GM19468 (cell line): Measurements from ENCODE around the gene HS2ST1.
"Not testable (repeated sequence)": the region's sequence is repeated elsewhere in the genome, so short reads cannot be mapped to it uniquely, and the experiment has no call there.

Source experiments
- ATAC-seq: cut with Tn5 transposase; IDR thresholded peaks from one replicate; pipeline ENCODE4 v1.9.1; 2021; ENCODE audit warnings: mild to moderate bottlenecking, moderate library complexity, moderate number of reproducible peaks; ENCODE audit not compliant: unreplicated experiment; ENCODE audit errors: extremely low read depth

The HS2ST1 gene

GRCh38 chr1:86965012-86965826 is 50.8 kb downstream of the HS2ST1 start:
- no peak for ATAC-seq

- ATAC-seq = peak; percentile 59
Measured at GRCh38 chr1:86965827-86966182, 51.4 kb downstream of the HS2ST1 start.

DNA sequence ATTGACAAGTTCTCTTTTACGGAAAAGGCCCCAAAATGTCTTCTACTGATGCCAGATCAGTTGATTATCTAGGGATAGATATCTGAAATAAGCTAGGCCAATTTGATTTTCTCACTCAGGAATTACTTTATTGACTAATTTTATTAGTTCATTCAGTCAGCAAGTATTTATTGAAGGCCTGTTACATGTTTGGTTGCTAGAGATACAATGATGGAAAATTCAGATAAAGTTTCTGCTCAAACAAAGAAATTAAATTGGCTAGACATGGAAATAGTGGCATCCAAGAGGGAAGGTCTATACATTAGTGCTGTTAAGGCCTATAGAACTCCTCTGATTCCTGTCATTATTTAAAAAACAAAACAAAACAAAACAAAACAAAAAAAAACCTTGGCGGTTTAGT is 56.5 kb downstream of the HS2ST1 start:
- no peak for ATAC-seq

DNA sequence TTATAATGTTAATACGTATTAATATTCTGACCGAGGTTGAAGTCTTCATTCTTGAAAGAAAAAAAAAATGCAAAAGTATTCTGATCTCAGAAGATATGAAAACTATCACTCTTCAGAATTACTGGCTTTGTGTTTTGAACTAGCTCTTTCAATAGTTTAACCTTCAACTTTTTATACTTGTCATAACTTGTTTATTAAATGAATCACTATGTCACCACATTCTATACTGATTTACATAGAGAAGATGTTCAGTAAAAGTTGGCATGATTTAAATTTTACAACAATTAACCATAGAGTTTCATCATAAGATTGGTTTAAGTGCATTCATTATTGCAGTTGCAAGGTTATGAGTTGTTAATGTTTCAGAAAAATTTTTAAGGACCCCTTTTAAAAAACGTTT is 57.3 kb downstream of the HS2ST1 start:
- no peak for ATAC-seq

DNA sequence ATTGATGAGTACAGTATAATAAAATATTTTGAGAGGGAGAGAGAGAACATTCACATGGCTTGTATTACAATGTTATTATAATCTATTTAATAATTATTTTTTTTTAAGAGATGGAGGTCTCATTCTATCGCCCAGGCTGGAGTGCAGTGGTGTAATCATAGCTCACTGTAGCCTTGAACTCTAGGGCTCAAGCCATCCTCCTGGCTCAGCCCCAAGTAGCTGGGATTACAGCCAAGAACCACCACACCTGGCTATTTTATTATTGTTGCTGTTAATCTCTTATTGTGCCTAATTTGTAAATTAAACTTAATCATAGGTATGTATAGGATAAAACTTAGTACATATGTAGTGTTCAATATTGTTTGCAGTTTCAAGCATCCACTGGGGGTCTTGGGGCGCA is 57.8 kb downstream of the HS2ST1 start:
- ATAC-seq = no peak

DNA sequence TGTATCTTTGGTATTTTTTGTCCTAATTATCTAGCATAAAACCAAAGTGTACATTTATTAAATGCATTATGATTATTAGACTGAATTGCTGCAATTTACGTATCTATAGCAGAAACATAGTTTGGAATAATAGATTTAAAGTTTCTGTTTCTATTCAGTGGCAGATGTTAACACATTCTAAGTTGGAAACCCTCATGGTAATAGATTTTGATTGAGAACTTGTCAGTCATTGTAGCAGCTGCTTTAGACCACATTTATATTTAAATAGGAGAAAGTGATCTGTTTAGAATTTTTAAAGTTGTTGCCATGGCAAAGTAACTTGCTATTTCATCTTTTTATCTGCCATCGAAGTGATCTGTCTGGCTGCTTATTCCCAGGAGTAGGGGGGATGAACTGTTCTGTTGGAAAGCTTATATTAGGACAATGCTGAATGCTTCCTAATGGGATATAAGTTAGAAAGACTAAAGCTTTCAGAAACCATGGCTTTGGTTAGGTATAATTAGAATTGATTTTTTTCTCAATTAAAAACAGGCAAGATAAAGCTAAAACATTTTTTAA is 61.6 kb downstream of the HS2ST1 start:
- ATAC-seq = no peak

GRCh38 chr1:86976664-86977063 is 62.2 kb downstream of the HS2ST1 start:
- no peak for ATAC-seq

DNA sequence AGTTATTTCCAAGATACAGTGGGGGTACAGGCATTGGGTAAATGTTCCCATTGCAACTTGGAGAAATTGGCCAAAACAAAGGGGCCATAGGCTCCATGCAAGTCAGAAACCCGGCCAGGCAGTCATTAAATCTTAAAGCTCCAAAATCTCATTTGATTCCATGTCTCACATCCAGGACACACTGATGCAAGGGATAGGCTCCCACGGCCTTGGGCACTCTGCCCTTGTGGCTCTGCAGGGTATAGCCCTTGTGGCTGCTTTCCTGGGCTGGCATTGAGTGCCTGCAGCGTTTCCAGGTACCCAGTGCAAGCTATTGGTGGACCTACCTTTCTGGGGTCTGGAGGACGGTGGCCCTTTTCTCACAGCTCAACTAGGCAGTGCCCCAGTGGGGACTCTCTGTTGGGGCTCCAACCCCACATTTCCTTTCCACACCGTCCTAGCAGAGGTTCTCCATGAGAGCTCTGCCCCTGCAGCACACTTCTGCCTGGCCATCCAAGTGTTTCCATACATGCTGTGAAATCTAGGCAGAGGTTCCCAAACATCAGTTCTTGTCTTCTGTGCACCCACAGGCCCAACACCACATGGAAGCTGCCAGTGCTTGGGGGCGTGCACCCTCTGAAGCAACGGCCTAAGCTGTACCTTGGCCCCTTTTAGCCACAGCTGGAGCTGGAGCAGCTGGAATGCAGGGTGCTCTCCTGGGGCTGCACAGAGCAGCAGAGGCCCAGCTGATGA is 67.2 kb downstream of the HS2ST1 start:
- no peak for ATAC-seq

- ATAC-seq = not testable (repeated sequence)
Measured at GRCh38 chr1:86983677-86984076, 69.2 kb downstream of the HS2ST1 start.

DNA sequence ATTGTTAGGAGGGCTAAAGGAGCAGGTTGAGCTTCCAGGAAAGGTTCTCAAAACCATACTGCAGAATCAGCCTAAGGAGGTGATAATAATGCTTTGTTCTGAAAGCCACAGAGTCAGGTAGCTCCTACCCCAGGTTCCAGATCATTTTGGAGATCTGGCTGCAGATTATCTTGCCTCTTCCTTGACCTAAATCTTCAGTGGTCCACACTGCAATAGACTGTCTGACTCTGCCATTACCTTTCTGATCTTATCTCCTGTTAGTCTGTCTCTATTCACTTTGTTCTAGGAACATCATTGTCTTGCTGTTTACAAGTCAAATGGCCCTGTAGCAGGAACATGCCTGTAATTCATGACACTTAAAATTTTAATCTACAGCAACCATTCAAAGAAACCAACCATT is 73.0 kb downstream of the HS2ST1 start:
- ATAC-seq = no peak

DNA sequence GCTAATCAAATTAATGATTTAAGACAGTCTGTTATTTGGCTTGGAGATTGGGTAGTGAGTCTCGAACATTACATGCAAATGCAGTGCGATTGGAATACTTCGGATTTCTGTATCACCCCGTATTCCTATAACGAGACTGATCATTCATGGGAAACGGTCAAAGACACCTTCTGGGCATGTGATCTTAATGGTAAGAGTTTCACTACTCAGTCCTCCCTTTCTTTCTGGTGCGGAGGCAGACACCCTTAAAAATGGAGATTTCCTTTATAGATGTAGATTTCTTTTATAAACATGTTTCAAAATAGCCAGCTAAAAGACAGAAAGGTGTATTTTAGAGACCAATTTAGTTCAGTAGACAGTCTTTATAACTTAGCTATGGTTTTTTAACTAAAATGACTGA is 74.4 kb downstream of the HS2ST1 start:
- no peak for ATAC-seq

- ATAC-seq = not testable (repeated sequence)
Measured at GRCh38 chr1:86989690-86990089, 75.3 kb downstream of the HS2ST1 start.

GRCh38 chr1:86990826-86991225 is 76.4 kb downstream of the HS2ST1 start:
- ATAC-seq = no peak

DNA sequence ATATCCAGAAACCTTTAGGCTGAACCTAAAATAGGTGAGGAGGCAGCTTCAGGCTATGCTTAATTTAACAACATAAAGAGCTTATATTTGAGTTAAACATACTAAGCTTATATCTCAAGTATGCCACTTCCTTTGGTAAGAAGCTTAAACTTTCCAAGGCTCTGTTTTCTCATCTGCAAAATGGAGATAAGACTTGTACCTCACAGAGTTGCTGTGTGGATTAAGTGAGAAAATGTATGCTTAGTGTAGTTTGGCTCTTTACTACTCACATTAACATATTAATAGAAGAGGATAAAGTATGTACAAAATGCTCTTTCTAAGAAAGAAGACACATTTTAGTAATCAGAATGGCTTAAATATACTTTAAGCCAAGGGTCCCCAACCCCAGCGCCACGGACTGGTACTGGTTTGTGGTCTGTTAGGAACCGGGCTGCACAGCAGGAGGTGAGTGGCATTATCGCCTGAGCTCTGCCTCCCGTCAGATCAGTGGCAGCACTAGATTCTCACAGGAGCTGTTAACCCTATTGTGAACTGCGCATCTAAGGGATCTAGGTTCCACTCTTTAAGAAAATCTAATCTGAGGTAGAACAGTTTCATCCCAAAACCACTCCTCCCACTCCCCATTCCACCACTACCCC is 77.2 kb downstream of the HS2ST1 start:
- ATAC-seq = no peak

GRCh38 chr1:86992861-86993260 is 78.4 kb downstream of the HS2ST1 start:
- ATAC-seq = no peak

GRCh38 chr1:86993269-86993985 is 79.0 kb downstream of the HS2ST1 start:
- ATAC-seq = no peak

DNA sequence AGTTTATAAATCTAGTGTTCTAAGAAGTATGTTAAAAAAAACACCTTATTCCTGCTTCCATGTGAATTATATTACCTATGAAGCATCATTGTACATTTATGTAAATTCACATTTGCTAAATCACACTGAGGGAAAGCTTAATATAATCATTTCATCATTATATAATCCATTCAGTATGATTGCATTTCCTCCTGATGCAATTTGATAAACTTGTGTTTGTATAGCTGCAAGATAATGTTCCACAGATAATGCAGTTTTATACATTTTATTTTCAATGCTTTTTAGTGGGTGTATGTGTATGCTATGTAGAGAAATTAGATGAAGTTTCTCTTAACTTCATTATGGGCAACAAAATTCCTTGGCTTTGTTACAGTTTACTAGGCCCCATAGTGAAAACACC is 79.6 kb downstream of the HS2ST1 start:
- ATAC-seq = no peak

DNA sequence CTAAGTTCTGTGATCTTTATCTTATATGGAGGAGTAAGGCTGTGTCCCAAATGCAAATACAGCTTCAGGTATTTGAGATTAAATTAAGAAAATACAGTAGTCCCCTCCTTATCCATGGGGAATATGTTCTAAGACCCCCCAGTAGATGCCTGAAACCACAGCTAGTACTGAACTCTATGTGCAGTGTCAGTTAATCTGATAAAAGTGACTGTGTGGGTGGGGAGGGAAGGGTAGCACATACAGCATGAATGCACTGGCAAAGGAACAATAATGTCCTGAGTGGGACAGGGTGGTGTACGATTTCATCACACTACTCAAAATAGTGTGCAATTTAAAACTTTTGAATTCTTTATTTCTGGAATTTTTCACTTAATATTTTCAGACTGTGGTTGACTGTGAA is 83.1 kb downstream of the HS2ST1 start:
- no peak for ATAC-seq

DNA sequence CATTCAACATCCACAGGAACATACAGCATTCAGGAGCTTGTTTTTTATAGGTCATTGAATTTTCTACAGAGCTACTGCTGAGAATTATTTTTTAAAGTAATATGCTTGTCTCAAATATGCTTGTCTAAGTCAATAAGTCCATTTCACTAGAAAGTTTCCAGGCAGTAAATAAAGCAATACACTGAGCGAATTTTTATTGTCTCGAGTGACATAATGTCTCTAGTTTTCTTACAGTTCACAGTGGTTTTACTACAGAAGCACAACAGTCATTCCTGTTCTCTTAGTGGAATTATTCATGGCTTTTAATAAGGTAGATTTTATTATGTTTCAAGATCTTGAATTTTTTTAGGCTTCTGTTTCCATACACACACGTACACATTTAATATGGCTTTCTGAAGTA is 83.8 kb downstream of the HS2ST1 start:
- ATAC-seq = no peak

DNA sequence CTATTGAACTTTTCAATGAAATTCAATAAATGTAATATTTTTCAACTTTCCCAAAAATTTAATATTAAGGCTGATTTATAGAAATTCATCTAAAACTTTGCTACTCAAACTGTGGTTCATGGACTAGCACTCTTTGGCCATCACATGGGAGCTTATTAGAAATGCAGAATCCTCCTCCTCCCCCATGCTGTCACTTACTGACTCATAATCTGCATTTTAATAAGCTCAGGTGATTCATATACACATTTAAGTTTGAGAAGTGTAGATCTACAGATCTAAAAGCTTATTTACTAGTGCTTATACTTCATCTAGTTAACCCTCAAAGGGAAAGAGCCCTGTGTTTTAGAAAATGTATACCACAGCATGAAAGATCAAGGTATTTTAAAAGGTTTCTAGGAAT is 84.3 kb downstream of the HS2ST1 start:
- ATAC-seq = no peak
